NCI-H2171 treated with DMSO at 0.1 percent for 48 hours (cell line): ENCODE measurements around the gene OAS3.
"Not testable (repeated sequence)": the region's sequence is repeated elsewhere in the genome, so short reads cannot be mapped to it uniquely, and the experiment has no call there.

Source experiments
- DNase-seq: peaks from one replicate; lab custom pipeline; 2025; lab: John Stamatoyannopoulos, UW

The OAS3 gene

DNA sequence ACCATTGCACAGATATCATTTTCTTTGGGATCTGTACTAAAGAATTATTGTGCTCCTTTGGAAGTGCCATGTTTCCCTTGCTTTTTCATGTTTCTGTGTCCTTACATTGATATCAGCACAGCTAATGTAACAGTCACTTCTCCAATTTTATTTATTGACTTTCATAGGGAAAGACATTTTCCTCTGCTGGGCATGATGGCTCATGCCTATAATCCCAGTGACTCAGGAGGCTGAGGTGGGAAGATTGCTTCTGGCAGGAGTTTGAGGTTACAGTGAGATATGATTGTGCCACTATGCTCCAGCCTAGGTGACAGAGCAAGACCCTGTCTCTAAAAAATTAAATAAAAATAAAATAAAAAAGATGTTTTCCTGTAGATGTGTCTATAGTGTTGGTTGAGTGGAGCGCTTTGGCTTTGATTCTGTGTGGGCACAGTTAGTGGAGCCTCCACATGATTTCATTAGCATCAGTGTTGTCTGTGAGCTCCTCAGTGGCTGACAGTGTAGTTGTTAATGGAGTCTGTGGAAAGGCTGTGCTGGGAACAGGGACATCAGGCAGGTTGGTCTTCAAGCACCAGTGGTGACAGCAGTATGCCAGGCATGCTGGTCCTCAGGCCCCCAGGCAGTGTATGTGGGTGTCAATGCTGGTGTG, 47.5 kb downstream of the OAS3 start:
- no peak for DNase-seq

DNA sequence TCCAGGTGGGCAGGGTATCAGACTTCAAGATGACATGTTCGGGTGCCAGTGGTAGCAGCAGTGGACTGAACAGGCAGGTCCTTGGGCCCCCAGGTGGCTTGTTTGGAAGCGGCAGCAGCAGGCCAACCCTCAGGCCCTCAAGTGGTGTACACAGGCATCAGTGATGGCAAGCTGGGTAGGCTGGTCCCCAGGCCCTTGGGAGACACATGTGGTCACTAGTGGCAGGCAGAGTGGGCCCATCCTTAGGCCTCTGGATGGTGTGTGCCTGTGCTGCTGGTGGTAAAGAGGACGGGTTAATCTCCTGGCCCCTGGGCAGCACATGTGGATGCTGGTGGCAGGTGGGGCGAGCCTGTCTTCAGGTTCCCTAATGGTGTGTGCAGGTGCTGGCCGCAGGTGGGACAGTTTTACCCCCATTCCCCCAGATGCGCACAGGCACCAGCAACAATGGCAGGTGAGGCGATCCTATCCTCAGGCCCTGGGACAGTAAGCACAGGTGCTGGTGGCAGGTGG, 48.1 kb downstream of the OAS3 start:
- DNase-seq = no peak

DNA sequence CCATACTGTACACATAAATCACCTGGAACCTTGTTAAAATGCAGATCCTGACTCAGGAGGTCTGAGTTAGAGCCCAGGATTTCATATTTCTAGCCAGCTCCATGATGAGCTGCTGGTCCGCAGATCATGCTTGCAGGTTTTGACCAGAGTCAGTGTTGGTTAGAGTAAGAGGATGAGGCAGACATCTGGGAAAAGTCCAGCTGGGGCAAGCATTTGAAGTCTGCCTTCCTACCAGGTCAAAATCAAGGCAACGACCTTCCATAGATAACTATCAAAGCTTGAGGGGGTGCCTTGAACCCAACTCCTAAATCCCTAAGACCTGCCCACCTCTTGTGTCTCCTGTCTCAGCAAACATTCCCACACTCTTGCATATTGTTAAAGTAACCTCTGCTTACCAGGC, 49.3 kb downstream of the OAS3 start:
- DNase-seq = no peak

DNA sequence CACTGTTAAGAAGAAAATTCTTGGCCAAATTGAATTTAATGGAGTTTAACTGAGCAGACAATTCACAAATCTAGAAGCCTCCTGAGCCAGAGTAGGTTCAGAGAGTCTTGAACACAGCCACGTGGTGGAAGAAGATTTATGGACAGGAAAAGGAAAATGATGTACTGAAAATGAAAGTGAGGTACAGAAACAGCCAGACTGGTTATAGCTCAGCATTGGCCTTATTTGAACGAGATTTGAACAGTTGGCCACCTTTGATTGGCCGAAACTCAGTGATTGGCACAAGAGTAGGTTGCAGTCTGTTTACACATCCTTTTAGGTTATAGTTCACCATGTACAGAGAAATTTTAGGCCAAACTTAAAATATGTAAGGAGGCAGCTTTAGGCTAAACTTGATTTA, 50.0 kb downstream of the OAS3 start:
- no peak for DNase-seq

DNA sequence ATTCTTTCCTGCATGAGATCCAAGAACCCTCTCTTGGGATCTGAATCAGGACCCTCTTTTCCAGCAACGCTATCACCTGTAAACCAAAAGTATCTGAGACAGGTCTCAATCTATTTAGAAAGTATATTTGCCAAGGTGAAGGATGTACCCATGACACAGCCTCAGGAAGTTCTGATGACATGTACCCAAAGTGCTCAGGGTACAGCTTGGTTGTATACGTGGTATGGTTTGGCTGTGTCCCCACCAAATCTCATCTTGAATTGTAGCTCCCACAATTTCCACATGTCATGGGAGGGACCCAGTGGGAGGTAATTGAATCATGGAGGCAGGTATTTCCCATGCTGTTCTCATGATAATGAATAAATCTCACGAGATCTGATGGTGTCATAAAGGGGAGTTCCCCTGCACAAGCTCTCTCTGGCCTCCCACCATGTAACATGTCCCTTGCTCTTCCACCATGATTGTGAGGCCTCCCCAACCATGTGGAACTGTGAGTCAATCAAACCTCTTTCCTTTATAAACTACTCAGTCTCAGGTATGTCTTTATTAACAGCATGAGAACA, 50.6 kb downstream of the OAS3 start:
- DNase-seq = not testable (repeated sequence)

DNA sequence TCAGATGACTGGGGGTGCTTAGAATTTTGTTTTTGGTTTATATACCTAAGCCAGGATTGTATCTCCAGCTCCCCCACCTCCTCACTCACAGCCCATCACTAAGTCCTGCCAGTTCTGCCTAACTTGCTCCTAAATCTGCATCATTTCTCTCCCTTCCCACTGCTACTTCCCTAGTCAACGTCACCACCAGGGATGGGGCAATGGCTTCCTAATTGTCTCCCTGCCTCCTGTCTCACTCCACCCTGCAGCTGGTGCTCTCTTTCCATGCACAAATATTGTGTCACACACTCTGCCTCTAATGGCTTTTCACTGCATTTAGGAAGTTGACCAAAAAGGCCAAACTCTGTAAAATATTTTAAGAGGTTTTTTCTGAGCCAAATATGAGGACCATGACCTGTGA, 51.5 kb downstream of the OAS3 start:
- no peak for DNase-seq

DNA sequence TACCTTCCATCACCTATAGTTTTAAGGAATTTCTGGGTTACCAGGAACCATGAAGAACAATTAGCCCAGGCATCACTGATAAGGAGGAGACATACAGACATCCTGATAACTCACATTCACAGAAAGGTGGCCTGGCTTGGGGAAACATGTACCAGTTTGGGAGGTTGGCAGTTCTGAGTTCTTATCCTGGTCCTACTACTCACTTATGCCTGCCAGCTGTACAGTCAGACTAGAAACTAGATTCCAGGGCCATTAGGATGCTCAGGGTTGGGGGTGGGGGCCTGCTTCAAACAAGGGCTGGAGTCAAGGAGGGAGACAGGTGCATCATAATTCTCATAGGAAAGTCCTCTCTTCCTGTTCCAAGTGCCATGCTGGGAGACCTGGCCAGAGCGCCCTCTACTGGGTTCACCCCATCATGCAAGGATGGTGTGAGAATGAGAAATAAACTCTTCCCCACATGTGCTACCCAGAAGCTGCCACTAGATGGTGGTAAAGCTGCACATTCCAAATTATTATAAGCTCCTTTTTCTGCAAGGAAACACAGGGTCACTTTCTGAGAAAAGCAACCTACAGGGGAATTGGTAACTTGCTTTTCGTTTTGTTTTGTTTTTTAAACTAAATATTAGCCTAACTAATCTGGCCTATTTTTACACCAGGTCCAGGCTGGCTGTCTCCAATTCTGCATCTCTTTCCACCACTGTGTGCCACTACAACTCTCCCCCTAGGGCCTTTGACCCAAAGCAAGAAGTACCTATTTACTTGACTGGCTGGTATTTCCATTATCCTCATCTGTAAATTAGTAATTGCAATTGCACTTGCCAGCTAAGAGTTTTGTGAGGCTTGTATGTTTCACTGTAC, 54.5 kb downstream of the OAS3 start:
- peak; percentile 69 for DNase-seq

DNA sequence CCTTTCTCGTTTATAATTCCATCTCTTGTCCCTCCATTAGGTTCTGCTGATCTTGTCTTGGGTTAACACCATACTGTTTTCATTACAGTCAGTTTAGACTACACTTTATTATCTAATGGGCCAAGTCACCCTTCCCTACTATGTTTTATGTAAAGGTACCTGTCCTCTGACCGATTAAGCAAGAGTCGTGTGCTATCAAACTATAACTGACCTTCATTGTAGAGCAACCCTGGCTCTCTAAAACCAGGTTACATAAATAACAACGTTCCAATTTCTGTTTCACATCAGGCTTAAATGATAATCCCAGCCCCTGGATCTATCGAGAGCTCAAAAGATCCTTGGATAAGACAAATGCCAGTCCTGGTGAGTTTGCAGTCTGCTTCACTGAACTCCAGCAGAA, 56.7 kb downstream of the OAS3 start:
- DNase-seq = no peak

DNA sequence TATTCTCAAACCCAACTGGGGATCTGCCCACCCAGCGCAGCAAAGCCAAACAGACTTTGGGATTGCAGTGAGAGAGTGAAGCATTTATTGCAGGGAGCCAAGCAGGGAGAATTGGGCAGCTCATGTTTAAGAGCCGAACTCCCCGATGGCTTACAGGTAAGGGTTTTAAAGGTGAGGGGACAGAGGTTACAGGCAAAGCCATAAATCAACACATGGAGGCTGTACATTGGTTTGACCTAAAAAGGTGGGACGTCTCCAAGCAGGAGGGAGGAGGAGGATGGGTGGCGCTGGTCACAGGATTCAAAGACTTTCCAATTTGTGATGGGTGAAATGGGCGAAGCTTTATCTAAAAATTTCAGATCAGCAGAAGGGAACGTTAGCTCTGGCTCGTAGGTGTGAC, 58.2 kb downstream of the OAS3 start:
- no peak for DNase-seq

DNA sequence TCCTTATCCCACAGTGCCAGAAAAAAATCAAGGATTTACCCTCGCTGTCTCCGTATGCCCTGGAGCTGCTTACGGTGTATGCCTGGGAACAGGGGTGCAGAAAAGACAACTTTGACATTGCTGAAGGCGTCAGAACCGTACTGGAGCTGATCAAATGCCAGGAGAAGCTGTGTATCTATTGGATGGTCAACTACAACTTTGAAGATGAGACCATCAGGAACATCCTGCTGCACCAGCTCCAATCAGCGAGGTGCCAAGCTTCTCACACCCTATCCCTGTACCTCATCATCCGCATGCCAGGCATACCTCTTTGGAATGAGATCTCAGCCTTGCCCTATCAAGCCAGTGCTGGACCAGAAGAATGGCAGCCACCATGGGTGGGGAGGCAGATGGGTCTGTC, 59.2 kb downstream of the OAS3 start:
- DNase-seq = no peak

DNA sequence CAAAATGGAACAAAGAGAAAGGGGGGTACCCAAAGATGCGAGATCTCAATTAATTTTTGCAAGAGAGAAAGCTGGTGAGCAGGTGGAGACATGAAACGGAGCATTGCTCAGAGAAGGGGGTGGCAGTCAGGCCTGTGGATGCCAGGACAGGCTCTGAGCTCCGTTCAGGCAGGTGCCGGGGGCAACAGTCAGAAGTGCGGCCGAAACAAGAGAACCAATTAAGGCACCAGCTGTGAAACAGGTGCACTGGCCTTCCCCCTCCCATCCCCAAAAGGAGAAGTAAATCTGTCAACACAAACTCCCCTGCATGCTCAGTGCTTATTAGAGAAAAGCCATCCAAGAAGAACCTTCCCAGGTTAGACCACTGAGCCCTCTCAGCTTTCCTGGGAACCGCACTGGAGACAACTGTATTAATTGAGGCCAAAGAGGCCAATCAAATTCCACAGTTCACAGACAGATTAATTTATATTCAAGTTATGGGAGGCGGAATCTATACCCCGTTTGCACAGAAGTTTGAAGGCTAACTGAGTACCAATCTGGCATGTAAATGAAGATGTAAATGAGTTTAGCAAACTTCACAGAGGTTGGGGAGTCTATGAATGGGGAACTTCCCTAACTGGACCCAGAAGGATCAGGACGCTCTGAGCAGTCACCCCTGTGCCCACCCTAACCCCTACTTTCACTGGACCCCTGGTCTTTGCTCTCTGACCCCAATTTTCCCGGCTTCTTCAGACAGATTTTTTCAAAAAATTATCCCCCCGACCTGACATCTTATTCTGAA, 60.9 kb downstream of the OAS3 start:
- DNase-seq = peak; percentile 88

DNA sequence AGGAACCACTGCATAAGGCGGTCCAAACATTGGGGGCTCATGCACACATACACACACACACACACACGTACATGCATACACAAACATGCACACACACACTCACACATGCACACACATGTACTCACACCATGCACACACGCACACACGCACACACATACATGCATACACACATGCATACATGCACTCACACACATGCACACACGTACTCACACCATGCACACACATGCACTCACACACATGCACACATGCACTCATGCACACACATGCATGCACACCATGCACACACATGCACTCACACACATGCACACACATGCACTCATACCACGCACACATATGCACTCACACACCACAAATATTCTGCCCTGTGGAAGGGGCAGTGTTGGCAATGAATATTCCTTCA, 62.2 kb downstream of the OAS3 start:
- no peak for DNase-seq

DNA sequence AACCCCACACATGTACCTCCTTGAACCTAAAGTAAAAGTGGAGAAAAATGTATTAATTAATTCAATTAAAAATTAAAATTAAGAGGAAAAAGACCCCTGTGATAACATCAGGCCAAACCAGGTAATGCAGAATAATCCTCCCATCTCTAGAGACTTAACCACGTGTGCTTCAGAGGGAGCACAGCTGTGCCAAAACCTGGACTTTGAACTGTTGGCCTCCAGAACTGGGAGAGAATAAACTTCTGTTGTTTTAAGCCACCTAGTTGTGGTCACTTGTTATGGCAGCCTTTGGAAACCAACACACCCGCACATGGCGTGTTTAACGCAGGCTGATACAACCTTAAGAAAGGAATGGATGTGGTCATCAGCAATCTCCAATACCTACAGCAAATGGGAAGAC, 63.9 kb downstream of the OAS3 start:
- DNase-seq = no peak

DNA sequence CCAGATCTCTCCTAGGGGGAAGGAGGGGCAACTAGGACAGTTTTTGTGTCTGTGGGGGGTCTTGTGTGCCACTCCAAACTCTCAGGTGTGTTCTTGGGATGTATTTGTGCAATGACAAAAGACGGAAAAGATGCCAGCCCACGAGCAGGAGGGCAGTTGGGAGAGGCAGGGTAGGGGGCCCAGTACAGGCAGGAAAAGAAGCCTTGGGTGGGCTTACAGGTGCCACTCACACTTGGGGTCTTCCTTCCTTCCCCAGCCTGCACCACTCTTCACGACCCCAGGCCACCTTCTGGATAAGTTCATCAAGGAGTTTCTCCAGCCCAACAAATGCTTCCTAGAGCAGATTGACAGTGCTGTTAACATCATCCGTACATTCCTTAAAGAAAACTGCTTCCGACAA, 64.4 kb downstream of the OAS3 start:
- DNase-seq = no peak

DNA sequence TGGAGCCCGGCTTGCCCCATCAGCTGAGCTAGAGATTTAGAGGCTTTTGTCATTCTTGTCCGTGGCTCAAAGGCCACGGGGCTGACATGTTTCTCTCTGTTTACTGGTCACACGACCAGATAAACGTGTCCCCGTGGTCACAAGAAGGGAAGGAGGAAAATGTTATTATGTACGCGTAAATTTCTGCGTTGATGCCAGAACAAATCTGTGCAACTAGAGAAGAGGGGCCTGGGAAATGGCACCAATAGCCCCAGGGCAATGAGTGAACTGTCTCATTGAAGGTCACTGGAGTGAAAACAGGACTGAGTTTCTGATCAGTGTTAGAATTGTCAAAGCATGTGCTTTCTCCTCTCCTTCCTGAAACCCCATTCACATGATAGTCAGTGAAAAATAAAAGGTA, 65.4 kb downstream of the OAS3 start:
- no peak for DNase-seq

DNA sequence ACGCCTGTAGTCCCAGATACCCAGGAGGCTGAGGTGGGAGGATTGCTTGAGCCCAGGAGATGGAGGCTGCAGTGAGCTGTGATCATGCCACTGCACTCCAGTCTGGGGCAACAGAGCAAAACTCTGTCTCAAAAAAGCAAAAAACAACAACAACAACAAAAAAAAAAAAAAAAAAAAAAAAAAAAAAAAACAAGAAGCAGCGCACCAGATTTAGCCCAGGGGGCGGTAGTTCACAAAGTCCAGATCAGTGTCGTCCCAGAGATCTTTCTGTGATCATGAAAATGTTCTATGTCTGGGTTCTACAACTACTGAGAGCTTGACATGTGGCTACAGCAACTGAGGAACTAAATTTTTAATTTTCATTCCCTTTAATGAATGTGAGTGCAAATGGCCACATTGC, 67.5 kb downstream of the OAS3 start:
- peak; percentile 29 for DNase-seq

DNA sequence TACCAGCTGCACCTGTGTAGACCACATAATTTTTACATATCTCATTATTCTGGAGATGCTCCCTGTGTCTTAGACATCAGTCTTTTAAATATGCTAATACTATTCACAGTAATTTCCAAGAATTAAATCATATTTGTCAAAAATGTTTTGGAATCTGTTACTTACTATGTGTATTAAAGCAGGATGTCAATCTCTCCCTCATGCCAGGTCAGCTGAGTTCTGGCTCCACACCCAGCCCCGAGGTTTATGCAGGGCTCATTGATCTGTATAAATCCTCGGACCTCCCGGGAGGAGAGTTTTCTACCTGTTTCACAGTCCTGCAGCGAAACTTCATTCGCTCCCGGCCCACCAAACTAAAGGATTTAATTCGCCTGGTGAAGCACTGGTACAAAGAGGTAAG, 67.9 kb downstream of the OAS3 start:
- no peak for DNase-seq

DNA sequence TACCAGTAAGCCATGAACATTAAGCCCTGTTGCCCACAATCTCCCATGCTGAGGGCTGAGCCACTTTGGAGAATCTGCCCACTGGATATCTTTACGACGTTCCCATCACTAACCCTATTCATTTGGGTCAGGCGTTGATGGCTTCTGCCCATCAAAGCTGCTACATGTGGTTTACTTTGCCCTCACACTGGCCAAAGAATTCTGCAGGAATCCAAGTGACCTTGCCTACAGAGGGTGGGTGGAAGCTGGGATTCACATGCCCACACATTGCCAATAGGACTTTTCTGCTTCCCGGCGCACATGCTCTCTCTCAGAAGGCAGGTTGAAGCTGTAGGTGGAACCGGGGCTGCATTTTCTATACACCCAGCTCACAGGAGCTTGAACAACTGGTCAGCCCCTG, 68.4 kb downstream of the OAS3 start:
- no peak for DNase-seq

DNA sequence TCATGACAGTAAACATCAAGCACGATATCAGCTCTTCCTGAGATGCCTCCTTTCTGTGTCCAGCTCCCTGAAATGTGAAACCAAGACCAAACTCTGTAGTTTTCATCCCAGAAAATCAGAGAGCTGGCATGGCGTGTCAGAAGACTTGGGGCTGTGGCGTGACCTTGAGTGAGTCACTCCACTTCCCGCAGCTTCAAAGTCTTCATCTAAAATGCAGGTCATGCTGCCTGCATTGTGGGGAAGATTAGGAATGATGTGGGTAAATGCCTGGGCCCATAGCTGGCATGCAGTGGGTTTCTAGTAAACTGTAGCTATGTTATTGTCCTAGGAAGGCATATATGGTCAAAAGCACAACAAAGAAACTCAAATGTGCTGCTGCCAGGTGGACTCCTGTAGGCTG, 68.9 kb downstream of the OAS3 start:
- DNase-seq = no peak

DNA sequence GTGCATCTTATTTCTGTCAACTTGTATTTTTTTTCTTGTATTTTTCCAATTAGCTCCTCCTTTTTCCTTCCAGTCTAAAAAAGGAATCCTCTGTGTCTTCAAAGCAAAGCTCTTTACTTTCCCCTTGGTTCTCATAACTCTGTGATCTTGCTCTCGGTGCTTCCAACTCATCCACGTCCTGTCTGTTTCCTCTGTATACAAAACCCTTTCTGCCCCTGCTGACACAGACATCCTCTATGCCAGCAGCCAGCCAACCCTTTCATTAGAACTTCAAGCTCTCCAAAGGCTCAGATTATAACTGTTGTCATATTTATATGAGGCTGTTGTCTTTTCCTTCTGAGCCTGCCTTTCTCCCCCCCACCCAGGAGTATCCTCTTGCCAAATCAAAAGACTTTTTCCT, 72.4 kb downstream of the OAS3 start:
- no peak for DNase-seq

DNA sequence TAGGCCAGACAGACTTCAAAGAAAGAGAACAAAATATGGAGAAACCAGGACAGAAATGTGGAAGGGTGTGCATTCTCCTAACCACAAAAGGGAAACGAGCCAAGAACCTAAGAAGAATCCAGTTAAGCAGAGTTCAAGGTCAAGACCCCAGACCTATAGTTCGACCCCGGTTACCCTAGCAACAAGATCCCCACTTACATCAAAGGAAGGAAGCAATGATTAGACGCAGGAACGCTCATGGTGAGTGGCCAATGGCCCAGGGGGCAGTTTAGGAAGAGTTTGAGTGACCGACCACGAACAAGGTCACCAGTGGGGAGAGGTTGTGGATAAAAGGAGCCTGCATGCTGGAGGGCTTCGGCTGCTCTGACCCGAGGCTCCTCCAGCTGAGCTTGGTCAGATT, 76.3 kb downstream of the OAS3 start:
- DNase-seq = no peak

DNA sequence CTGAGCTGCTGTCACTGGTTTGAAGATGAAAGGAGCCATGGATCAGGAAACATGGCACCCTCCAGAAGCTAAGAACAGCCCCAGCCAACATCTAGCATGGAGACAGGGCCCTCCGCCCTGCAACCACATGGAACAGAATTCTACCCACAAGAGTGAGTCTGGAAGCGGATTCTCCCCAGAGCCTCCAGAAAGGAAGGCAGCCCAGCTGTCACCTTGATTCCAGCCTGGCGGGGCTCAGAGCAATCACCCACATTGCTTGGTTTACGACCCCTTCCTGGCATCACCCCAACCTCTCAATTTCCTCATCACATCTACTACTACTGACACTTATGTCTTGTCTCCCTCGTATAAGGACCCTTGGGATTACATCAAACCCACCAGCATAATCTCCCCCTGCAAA, 78.5 kb downstream of the OAS3 start:
- peak; percentile 85 for DNase-seq

DNA sequence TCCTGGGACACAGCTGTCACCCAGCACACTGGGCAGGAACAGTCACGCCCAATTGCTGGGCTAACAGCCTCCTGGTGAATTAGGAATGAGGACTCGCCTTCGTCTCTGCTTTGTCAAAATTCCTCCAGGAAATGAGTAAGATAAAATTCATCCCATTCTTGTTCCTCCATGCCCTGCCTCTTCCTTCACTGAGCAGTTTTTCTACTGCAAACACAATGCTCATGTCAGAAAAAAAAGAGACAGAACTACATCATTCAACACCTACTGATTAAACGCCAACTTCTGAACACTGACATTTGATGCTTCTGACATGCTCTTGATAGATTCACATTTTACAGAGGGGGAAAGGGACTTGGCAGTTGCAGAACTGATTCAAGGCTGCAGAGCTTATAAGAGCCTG, 80.8 kb downstream of the OAS3 start:
- peak; percentile 89 for DNase-seq
